ENCODE data around the gene PPY.

The PPY gene

GRCh38 chr17:43918026-43918389 is 24.3 kb downstream of the PPY start:
- Histone ChIP-seq H3K9me3 (no peaks in the 10 kb centered on the region), H3K27me3 (no peaks in the 10 kb centered on the region), H3K4me1 (no peaks in the 10 kb centered on the region), H3K36me3 (no peaks in the 10 kb centered on the region), H3K4me3 (ENCODE audit: low read depth, low read length) (no peak overlapping the region)
- TF ChIP-seq CTCF (IDR thresholded peaks at IDR 0.05; ENCODE audit: low read depth, low read length): no peak
- no peak for DNase-seq

- Histone ChIP-seq H3K27me3 (no peaks in the 10 kb centered on the region), H3K9me3 (no peaks in the 10 kb centered on the region), H3K36me3 (no peaks in the 10 kb centered on the region), H3K4me1 (no peaks in the 10 kb centered on the region), H3K4me3 (ENCODE audit: low read depth, low read length) (no peak overlapping the region)
- DNase-seq: no peak
- peak; percentile 26 for TF ChIP-seq CTCF (IDR thresholded peaks at IDR 0.05; ENCODE audit: low read depth, low read length)
These were observed 24.8 kb downstream of the PPY start for GRCh38 chr17:43917348-43918025.

- no peak overlapping the region for H3K4me3 ChIP-seq (ENCODE audit: low read depth, low read length)
- H3K27me3 ChIP-seq: no peaks in the 10 kb centered on the region
- no peaks in the 10 kb centered on the region for H3K36me3 ChIP-seq
- H3K9me3 ChIP-seq: no peaks in the 10 kb centered on the region
- TF ChIP-seq CTCF (IDR thresholded peaks at IDR 0.05; ENCODE audit: low read depth, low read length): no peak
- no peaks in the 10 kb centered on the region for H3K4me1 ChIP-seq
- no peak for DNase-seq
These were observed 25.3 kb downstream of the PPY start for GRCh38 chr17:43917016-43917347.

- H3K4me1 ChIP-seq: no peaks in the 10 kb centered on the region
- H3K9me3 ChIP-seq: no peaks in the 10 kb centered on the region
- TF ChIP-seq CTCF (IDR thresholded peaks at IDR 0.05; ENCODE audit: low read depth, low read length): no peak
- H3K27me3 ChIP-seq: no peaks in the 10 kb centered on the region
- DNase-seq: no peak
- no peaks in the 10 kb centered on the region for H3K36me3 ChIP-seq
- no peak overlapping the region for H3K4me3 ChIP-seq (ENCODE audit: low read depth, low read length)
These were observed 25.9 kb downstream of the PPY start for GRCh38 chr17:43916385-43916784.

- H3K9me3 ChIP-seq: no peaks in the 10 kb centered on the region
- no peak overlapping the region for H3K4me3 ChIP-seq (ENCODE audit: low read depth, low read length)
- DNase-seq: no peak
- no peak for TF ChIP-seq CTCF (IDR thresholded peaks at IDR 0.05; ENCODE audit: low read depth, low read length)
- H3K27me3 ChIP-seq: no peaks in the 10 kb centered on the region
- no peaks in the 10 kb centered on the region for H3K4me1 ChIP-seq
- H3K36me3 ChIP-seq: no peaks in the 10 kb centered on the region
These were observed 26.7 kb downstream of the PPY start for GRCh38 chr17:43915559-43915958.

- no peak overlapping the region for H3K4me3 ChIP-seq (ENCODE audit: low read depth, low read length)
- DNase-seq: no peak
- H3K27me3 ChIP-seq: peaks cover 3% of the 10 kb centered on the region; the same call in 1 of the 2 replicates
- H3K36me3 ChIP-seq: no peaks in the 10 kb centered on the region
- no peaks in the 10 kb centered on the region for H3K9me3 ChIP-seq
- TF ChIP-seq CTCF (IDR thresholded peaks at IDR 0.05; ENCODE audit: low read depth, low read length): no peak
- no peaks in the 10 kb centered on the region for H3K4me1 ChIP-seq
These were observed 27.8 kb downstream of the PPY start for GRCh38 chr17:43914451-43914850.

Measured in BE2C (cell line).